ENCODE results near the gene PTCH1.
A peak's percentile ranks its signal among the peaks of the same experiment; 100 is the strongest.

Gene PTCH1

GRCh38 chr9:95513711-95514110 lies 3.1 kb downstream of the PTCH1 start:
- TF ChIP-seq CTCF (conservative IDR thresholded peaks at IDR 0.05; ENCODE audit: control insufficient read depth, insufficient read depth, low read depth, low read length), result no peak
- no peak for DNase-seq (ENCODE audit: low read depth)
- no peak overlapping the region for H3K4me3 ChIP-seq (ENCODE audit: control insufficient read depth, low read depth, low read length)

- peak overlapping the region; percentile 80 for H3K4me3 ChIP-seq (ENCODE audit: control insufficient read depth, low read depth, low read length)
- TF ChIP-seq CTCF (conservative IDR thresholded peaks at IDR 0.05; ENCODE audit: control insufficient read depth, insufficient read depth, low read depth, low read length), result no peak
- no peak for DNase-seq (ENCODE audit: low read depth)
Observed at GRCh38 chr9:95512709-95513095, 4.1 kb downstream of the PTCH1 start.

- TF ChIP-seq CTCF (conservative IDR thresholded peaks at IDR 0.05; ENCODE audit: control insufficient read depth, insufficient read depth, low read depth, low read length), result no peak
- H3K4me3 ChIP-seq (ENCODE audit: control insufficient read depth, low read depth, low read length), result peak overlapping the region; percentile 80
Observed at GRCh38 chr9:95511952-95512708, 4.6 kb downstream of the PTCH1 start.

GRCh38 chr9:95511616-95511931 lies 5.2 kb downstream of the PTCH1 start:
- H3K4me3 ChIP-seq (ENCODE audit: control insufficient read depth, low read depth, low read length), result peak overlapping the region; percentile 80
- no peak for DNase-seq (ENCODE audit: low read depth)
- TF ChIP-seq CTCF (conservative IDR thresholded peaks at IDR 0.05; ENCODE audit: control insufficient read depth, insufficient read depth, low read depth, low read length), result no peak

More at GRCh38 chr9:95511952-95512708, 4.6 kb downstream of the PTCH1 start:
- no peak for DNase-seq (ENCODE audit: low read depth)

- peak; percentile 91 for DNase-seq (ENCODE audit: low read depth)
- H3K4me3 ChIP-seq (ENCODE audit: control insufficient read depth, low read depth, low read length), result peak overlapping the region; percentile 80
- no peak for TF ChIP-seq CTCF (conservative IDR thresholded peaks at IDR 0.05; ENCODE audit: control insufficient read depth, insufficient read depth, low read depth, low read length)
Observed at GRCh38 chr9:95510709-95511615, 5.8 kb downstream of the PTCH1 start.

GRCh38 chr9:95509851-95510708 lies 6.7 kb downstream of the PTCH1 start:
- no peak for DNase-seq (ENCODE audit: low read depth)
- peak overlapping the region; percentile 77 for H3K4me3 ChIP-seq (ENCODE audit: control insufficient read depth, low read depth, low read length)
- no peak for TF ChIP-seq CTCF (conservative IDR thresholded peaks at IDR 0.05; ENCODE audit: control insufficient read depth, insufficient read depth, low read depth, low read length)
